ENCODE data around the gene MYO5B. TPM values are rescaled to one million over a fixed set of nuclear protein-coding genes. Genes with fewer than 3 reads are reported as not detected.
"Not testable (repeated sequence)": the region's sequence is repeated elsewhere in the genome, so short reads cannot be mapped to it uniquely, and the experiment has no call there.

MYO5B gene
- total RNA-seq, 1 donor from 2014 or later, result 22.6 TPM

- Histone ChIP-seq H3K36me3 (no peaks in the 10 kb centered on the region), H3K4me3 (no peak overlapping the region), H3K4me1 (no peaks in the 10 kb centered on the region), H3K27me3 (no peaks in the 10 kb centered on the region), H3K27ac (no peak overlapping the region), H3K9me3 (no peaks in the 10 kb centered on the region)
- DNase-seq (ENCODE audit: extremely low spot score in 2 of 2), result no peak
- TF ChIP-seq POLR2A (IDR thresholded peaks at IDR 0.05) (no peak), POLR2AphosphoS5 (IDR thresholded peaks at IDR 0.05; ENCODE audit: insufficient read depth in 1 of 2, low read depth in 1 of 2) (no peak), CTCF (IDR thresholded peaks at IDR 0.05) (no peak)
- intact Hi-C loops (cut with DNase I), result no loop called here
These were observed 390.9 kb downstream of the MYO5B start for GRCh38 chr18:49804096-49804495.

GRCh38 chr18:49802623-49803022, 392.3 kb downstream of the MYO5B start:
- Histone ChIP-seq H3K27ac (no peak overlapping the region), H3K27me3 (no peaks in the 10 kb centered on the region), H3K36me3 (no peaks in the 10 kb centered on the region), H3K4me1 (no peaks in the 10 kb centered on the region), H3K9me3 (no peaks in the 10 kb centered on the region), H3K4me3 (no peak overlapping the region)
- no peak for TF ChIP-seq POLR2A (IDR thresholded peaks at IDR 0.05)
- no peak for TF ChIP-seq CTCF (IDR thresholded peaks at IDR 0.05)
- TF ChIP-seq POLR2AphosphoS5 (IDR thresholded peaks at IDR 0.05; ENCODE audit: insufficient read depth in 1 of 2, low read depth in 1 of 2), result no peak
- intact Hi-C loops (cut with DNase I), result no loop called here
- no peak for DNase-seq (ENCODE audit: extremely low spot score in 2 of 2)

DNA sequence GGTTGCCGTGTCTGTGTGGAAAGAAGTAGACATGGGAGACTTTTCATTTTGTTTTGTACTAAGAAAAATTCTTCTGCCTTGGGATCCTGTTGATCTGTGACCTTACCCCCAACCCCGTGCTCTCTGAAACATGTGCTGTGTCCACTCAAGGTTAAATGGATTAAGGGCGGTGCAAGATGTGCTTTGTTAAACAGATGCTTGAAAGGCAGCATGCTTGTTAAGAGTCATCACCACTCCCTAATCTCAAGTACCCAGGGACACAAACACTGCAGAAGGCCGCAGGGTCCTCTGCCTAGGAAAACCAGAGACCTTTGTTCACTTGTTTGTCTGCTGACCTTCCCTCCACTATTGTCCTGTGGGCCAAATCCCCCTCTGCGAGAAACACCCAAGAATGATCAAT, 394.5 kb downstream of the MYO5B start:
- H3K4me1 ChIP-seq; intact Hi-C loops (cut with DNase I); H3K9me3 ChIP-seq; H3K27me3 ChIP-seq; H3K27ac ChIP-seq; H3K36me3 ChIP-seq; DNase-seq (ENCODE audit: extremely low spot score in 2 of 2); H3K4me3 ChIP-seq: not testable (repeated sequence)

- H3K4me3 ChIP-seq; H3K27me3 ChIP-seq; H3K4me1 ChIP-seq; H3K36me3 ChIP-seq; intact Hi-C loops (cut with DNase I); DNase-seq (ENCODE audit: extremely low spot score in 2 of 2); H3K9me3 ChIP-seq: not testable (repeated sequence)
- peak overlapping the region; percentile 59 for H3K27ac ChIP-seq
These were observed 395.1 kb downstream of the MYO5B start for GRCh38 chr18:49799806-49800205.

DNA sequence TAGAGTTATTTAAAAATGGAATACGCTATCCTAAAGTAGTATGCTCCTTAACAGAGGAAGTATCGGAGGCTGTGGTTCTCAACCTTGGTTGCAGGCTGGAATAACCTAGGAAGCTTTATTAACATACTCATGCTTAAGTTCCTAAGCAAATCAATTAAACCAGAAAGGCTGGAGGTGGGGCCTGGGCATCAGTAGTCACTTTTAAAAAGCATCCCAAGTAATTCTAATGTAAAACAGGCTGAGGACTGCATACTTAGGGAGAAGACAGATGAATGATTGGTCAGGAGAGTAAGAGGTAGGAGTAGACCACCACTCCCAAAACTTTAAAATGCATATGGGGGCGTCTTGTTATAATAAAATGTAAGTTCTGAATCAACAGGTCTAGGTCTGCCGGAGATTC, 396.9 kb downstream of the MYO5B start:
- TF ChIP-seq POLR2A (IDR thresholded peaks at IDR 0.05) (no peak), POLR2AphosphoS5 (IDR thresholded peaks at IDR 0.05; ENCODE audit: insufficient read depth in 1 of 2, low read depth in 1 of 2) (no peak), CTCF (IDR thresholded peaks at IDR 0.05) (no peak)
- H3K36me3 ChIP-seq, result no peaks in the 10 kb centered on the region
- H3K27me3 ChIP-seq, result no peaks in the 10 kb centered on the region
- DNase-seq (ENCODE audit: extremely low spot score in 2 of 2), result no peak
- intact Hi-C loops (cut with DNase I), result no loop called here
- no peaks in the 10 kb centered on the region for H3K4me1 ChIP-seq
- H3K27ac ChIP-seq, result no peak overlapping the region
- H3K4me3 ChIP-seq, result no peak overlapping the region
- no peaks in the 10 kb centered on the region for H3K9me3 ChIP-seq

DNA sequence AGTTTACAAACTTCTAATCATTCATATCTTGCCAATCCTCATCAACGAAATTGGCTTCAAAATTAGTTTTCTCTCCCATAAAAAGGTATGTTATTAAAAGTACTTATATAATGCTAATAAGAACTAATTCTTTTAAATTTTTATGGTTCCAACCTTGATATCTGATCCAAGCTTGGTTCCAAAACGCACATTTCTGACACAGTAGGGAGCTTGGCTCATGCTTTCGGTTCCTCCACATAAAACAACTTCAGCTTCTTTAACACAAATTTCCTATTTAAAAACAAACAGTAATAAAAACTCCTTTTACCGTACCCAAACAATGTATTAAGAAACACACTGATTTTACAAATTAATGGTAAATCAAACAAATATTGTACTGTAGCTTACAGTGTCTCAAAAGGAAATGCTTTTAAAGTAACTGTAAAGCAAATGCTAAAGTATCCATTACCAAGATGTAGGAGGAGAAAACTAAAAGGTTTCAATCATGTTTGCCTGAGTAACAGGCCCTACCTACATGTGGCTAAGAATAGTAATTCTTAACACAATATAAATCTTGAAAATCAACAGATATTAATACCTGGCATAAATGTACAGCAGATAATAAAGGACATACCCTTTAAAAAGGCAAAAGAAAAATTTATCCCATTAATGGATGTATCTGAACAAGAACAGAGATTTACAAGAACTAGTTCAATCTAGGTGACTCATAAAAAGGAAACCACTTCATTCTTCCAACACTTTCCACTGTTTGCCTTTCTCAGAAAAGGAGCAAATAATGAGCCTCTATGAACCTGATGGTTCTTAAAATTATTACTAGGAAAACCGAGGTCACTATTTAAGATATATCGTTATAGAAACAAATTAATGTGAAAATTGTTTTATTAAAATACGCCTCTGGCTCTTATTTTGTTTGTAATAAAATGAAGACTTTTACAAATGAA, 399.1 kb downstream of the MYO5B start:
- H3K36me3 ChIP-seq, result peaks cover 0 to 10% of the 10 kb centered on the region in 2 donors
- H3K27ac ChIP-seq, result no peak overlapping the region
- TF ChIP-seq CTCF (IDR thresholded peaks at IDR 0.05) (no peak), POLR2A (IDR thresholded peaks at IDR 0.05) (no peak), POLR2AphosphoS5 (IDR thresholded peaks at IDR 0.05; ENCODE audit: insufficient read depth in 1 of 2, low read depth in 1 of 2) (no peak)
- intact Hi-C loops (cut with DNase I), result no loop called here
- no peak for DNase-seq (ENCODE audit: extremely low spot score in 2 of 2)
- no peaks in the 10 kb centered on the region for H3K27me3 ChIP-seq
- no peak overlapping the region for H3K4me3 ChIP-seq
- no peaks in the 10 kb centered on the region for H3K9me3 ChIP-seq
- no peaks in the 10 kb centered on the region for H3K4me1 ChIP-seq
